GM21447 (cell line): ENCODE results near the gene ATP6V0E2.

ENCODE experiments used
- ATAC-seq: cut with Tn5 transposase; IDR thresholded peaks from one replicate; pipeline ENCODE4 v1.9.1; 2021; ENCODE audit not compliant: unreplicated experiment

Gene ATP6V0E2

DNA sequence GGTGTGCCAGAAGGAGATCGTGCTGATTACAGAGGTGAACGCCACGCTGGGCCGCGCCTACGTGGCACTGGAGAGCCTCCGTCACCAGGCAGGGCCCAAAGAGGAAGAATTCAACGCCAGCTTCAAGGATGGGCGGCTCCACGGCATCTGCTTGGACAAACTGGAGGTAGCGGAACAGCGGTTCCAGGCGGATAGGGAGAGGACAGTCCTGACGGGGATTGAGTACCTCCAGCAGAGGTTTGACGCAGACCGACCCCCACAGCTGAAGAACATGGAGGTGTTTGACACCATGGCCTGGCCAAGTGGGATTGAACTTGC, 12.1 kb upstream of the ATP6V0E2 start:
- ATAC-seq: no peak

DNA sequence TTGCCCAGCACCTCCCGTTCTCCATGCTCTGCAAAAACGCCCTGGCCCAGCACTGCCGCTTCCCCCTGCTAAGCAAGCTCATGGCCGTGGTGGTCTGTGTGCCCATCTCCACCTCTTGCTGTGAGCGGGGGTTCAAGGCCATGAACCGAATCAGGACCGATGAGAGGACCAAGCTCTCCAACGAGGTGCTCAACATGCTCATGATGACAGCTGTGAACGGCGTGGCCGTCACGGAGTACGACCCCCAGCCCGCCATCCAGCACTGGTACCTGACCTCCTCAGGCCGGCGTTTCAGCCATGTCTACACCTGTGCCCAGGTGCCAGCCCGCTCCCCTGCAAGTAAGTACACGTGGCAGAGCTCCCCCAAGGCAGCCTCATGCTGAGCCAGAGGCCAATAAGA, 11.6 kb upstream of the ATP6V0E2 start:
- no peak for ATAC-seq

DNA sequence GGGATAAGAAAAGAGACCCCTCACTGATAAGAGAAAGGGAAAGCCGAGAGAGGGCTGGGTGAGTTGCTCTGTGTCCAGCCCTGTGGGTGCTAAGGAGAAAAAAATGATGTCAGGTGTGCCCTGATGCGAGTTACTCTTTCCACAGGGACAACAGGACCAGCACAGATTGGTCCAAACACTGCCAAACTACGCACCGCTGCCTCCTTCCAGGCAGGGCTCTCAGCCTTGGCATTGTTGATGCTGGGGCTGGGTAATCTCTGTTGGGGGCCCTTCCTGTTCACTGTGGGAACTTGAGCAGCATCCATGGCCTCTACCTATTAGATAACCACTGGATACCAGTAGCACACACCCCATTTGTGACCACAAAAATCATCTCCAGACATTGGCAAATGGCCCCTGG, 10.3 kb upstream of the ATP6V0E2 start:
- ATAC-seq: no peak

DNA sequence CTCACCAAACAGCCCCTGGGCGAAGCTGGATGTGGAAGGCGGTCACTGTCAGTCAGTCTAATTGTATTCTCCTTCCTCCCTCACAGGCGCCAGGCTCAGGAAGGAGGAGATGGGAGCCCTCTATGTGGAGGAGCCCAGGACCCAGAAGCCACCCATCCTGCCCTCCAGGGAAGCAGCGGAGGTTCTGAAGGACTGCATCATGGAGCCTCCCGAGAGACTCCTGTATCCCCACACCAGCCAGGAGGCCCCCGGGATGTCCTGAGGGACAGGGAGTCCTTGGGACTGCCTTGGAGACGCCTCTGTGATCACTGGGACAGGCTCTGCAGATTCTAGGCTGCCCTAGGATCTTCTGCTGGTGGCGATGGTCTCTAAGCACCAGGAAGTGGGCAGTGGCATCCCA, 9.7 kb upstream of the ATP6V0E2 start:
- no peak for ATAC-seq

DNA sequence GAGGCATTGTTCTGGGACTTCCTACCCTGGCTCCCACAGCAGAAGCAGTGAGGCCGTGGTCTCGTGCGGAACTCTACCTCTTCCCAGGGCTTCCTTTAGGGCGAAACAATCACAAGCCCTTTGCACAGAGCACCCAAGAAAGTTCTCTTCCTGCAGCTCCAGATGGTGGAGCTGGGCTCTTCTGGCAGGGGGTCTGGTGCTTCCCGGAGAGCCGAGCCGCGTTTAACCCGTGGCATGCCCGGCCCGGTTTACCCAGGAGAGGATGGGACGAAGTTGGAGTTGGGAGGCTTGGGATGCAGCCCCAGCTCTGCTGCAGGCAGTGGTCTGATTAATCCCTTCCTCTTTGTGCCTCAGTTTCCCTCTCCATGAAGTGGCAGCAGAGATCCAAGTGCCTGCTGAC, 9.0 kb upstream of the ATP6V0E2 start:
- no peak for ATAC-seq

DNA sequence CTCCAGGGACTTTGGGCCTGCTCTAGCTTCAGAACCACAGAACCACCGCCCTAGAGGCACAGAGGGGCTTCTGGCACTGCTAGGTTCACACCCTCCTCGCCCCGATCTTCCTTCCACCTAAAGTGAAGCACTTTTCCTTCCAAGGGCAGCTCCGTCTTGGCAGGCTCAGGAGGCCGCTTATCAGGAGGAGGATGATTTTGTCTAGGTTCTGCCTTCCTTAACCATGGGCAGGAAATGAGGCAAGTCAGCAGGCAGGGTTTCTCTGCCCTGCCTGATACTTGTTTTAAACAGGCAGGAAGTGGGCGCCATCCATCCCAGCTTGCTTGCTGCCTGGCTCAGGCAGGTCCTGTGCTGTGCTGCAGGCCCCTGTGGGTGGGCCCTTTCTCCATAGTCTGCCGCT, 8.3 kb upstream of the ATP6V0E2 start:
- peak; percentile 54 for ATAC-seq

DNA sequence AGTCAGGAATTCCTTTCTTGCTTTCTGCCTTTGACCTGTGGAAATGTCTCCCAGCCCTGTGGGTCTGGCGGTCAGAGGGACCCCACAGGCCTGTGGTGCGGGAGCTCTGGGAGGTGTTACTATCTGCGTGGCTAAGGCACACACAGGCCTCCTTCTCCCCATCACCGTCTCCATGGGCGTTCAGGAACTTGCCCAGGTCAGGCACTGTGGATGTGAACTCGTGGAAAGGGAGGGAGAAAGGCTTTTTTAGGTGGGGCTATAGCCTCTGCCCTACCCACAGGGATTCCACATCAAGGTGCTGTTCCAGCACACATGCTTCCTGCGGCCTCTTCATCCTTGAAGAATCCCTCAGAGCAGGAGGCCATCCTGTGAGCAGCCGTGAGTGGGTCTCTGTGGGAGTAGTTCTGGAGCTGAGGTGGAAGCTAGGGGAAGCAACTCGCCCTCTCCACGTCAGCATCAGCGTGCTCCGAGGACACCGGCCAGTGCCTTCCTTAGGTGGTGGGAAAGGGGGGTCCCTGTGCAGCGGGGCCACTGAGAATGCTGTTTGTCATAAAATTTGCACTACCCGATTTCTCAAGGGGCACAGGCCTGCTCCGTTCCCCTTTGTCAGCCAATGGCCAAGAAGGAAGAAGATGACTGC, 7.5 kb upstream of the ATP6V0E2 start:
- ATAC-seq: no peak

DNA sequence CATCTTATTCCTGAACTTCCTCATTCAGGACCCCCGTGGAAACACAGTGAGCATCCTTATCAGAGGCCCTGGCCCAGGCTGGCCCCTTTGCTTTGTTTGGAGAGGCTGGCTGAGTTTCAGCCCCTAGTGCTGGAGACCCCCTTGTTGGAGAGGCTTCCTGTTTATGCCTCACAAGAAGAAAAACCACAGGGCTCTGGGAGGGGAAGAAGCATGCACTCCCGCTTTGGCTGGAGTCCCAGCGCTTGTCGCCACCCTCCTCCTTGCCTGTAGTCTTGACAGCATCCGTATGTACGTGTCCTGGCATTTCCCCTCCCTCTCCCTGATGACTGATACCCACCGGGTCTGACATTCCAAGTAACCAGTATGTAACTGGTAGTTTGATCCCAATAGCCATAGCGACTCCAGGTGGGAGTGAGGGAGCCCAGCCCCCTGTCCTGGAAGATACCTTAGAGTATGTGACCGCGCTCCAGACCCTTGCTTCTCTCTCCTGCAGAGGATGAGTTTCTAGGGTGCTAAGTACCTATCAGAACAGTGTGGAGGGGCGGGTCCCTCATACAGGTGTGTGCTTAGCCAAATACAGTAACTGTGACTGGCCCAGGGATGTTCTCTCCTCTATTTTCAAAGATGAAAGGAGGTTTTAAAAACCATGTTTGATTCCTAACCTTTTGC, 6.9 kb upstream of the ATP6V0E2 start:
- no peak for ATAC-seq

DNA sequence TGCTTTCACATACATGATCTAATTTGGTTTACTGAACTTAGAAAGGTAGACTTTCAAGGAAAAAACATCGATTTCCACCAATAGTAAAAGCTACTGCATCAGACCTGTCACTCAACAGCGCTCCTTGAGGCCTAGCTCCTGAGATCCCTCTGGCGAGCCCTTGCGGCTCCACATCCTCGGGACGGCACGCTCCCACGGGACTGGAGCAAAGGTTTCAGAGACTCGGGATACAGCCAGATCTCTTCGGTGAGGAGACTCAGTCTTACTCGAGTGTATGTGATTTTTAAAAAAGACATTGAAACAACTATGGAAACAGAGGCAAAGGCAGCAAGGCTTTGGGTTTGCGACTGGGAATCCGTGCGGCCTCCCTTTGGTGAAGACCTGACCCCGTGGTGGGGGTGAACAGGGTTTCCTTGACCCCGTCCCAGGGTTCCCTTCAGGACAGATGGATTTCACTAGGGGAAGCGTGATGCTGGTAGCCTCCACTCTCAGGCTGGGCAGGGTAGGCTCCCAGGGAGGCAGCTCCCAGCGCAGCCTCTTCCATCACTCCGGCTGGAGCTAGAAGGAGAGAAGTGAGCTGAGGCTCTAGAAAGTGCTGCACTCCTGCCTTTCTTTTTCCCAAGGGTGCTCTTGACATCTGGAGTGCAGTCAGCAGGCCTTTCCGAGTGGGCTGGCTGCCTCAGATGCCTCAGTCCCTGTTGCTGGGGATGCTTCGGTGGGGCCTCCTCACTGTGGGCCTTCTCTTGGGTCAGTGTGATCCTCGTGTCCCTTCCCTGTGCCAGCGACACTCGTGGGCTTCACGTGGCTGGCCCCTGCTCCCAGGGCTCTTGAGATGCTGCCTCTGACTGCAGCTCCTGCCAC, 5.8 kb upstream of the ATP6V0E2 start:
- ATAC-seq: no peak

DNA sequence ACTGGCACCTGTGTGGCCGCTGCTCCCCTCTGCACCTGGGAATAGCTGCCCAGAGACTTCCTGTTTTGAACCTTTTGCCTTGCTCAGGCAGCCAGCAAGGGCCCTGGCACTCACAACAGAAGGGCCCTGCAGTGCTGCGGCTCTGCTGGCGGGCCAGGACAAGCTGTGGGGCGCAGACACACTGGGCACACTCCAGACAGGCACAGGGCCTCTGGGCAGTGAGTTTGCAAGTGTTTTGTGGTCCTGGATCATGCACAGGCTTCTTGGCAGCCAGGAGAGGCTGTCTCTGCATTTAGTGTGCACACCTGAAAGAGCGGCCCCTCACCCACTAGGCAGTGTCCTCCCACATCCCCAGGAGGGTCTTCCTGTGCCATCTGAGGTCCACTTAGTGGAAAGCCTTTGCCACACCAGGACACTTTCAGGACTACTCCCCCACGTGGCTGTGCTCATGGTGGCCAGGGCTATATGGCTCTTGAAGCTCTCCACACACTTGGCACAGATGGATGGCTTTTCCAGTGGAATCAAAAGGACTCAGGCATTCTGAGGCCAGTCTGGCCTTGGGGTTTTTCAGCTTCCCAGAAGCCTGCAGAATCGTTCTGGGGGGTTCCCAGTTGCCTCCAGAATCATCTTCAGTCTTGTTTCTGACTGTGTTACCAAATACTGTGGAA, 5.0 kb upstream of the ATP6V0E2 start:
- no peak for ATAC-seq

DNA sequence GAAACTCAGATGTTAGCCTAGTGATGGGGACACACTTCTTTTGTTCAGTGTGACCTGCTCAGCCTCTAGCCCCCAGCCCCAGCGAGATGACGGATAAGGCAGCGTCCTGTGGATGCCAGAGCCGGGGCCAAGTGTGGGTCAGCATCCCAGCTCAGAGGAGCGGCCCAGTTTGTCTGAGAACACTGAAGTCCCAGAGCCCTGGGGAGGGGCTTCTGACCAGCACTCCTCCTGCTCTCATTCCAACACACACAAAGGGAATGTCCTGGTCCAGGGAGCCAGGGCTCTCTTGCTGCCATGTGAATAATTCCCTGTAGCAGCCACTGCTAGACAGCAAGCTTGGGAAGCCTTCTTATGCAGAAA, 4.5 kb upstream of the ATP6V0E2 start:
- no peak for ATAC-seq

DNA sequence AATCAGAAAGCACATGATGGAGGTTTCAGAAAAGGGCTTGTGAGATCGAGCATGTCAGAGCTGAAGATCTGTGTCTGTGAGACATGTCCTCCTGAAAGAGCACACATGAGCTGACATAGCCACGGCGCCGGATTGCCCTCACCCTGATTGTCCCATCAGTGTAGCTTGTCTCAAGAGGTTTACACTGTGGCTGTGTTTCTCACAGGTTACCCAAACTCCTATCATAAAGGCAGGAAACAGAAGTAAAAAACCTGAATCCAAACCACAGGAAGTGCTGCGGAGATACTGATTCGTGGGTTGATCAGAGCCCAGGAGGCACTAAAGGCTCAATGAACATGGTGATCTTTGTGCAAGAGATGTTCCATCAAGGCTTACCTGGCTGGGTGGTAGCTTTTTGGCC, 3.9 kb upstream of the ATP6V0E2 start:
- no peak for ATAC-seq

DNA sequence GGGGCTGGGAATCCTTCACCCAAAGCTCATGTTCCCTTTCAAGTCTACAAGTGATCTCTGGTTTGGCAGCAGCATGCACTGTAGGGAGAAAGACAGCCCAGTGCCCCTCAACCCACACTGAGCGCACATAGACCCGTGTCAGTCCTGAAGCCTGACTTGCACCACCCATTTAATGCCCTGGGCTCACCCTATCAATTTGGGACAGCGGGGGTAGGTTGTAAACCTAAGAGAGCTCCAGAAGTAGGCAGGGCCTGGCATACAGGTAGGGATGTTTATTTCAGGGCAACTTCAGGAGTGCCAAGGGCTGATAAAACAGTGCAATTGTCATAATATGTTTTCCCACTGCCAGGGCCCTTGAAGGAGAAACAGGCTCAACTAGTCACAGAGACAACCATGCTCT, 3.5 kb upstream of the ATP6V0E2 start:
- ATAC-seq: no peak

DNA sequence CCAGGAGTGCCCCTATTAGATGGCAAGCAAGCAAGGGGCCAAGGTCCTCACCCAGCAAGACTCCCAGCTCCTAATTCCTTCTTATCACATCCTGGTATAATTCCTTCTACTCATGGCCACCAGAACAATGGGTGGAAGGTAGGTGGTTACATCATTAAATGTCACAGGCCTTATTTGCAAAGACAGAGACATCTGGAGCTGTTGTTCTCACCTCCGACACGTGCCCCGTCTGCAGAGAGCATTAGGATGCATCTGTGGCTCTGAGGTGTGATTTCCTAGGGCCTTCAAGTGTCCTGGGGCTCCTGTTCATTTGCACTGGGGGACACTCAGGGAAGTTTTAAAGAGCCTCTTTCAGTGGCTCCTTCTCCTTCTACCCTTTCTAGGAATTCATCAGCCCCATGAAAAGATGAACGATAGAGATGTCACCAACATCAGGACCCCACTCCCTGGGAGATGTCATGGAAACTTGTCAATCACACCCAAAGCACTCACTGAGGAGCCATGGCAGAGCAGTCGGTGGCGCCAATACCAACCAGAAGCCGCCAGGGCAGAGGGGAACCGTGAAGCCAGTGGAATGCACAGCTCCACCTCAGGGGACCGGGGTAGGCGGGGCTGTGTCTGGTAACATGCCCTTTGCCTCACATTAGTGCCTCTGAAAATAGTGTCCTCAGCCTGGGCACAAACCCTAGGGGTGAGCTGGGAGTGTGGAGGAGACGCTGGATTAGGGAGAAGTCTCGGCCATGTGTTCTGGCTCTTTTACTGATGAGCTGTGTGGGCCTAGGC, 2.9 kb upstream of the ATP6V0E2 start:
- no peak for ATAC-seq

DNA sequence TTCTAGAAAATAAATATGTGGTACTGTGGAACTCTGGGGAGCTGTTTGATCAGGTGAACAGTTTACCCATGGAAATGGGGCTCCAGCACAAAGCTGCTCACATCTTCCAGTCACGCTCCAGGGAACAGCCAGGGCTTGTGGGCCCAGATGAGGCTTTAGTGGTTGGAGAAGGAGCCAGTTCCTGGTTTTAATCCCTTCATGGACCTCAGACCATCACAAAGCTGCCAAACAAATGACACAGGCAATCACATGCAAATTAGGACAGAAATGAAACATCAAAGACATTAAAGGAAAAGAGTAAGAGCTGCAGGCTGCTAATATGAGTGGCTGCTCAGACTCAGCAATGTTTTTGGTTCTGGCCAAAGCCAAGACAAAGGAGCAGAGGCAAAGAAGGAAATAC, 2.2 kb upstream of the ATP6V0E2 start:
- no peak for ATAC-seq

DNA sequence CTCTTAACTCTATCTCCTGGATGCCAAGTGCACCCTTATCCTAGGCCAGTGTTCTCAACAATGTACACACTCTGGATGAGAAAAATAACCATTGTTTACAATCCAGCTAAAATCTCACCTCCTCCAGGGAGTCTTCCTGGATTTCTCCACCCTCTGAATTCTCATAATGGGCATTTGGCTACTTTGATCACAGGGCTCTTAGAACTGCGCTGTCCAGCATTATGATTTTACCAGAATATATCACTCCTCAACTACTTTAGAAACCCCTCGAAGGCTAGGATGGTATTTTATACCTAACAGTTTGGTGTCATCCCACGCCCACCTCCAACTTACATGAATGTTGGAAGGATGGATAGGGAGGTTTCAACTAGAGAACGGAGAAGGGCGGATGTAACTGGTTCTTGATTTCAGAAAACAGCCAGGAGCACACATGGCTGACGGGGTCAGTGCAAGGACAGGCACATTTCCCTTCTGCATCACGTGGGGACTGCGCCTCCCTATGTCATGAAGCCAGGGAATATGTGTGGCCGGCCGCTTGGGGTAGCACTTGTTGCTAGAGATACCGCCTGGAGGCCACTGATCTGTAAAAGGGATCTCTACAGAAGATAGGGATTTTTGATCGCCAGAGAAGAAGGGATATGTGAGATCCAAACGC, 1.2 kb upstream of the ATP6V0E2 start:
- ATAC-seq: peak; percentile 31

DNA sequence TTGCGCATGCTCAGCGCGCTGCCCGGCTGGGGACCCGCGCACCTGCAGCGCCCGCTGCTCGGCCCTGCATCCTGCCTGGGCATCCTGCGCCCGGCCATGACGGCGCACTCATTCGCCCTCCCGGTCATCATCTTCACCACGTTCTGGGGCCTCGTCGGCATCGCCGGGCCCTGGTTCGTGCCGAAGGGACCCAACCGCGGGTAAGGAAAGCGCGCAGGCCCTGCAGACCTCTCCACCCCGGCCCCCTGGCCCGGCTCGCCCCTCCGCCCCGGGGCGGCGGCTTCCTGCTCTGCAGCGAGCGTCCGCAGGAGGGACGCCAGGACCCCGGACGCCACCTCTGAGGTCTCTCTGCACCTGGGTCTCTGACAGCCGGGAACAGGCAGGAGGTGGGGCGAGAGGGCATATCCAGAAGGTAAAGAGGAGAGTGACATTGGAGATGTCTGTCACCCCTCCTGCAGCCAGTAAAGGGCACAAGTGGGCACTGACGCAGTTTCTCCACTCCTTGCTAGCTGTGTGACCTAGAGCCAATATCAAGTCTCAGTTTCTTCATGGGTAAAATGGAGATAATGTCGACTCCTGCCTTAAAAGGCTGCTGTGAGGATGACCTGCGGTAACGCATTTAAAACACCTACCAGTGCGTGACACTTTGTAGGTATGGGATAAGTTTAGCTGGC, 338 bp downstream of the ATP6V0E2 start:
- ATAC-seq: peak; percentile 17

DNA sequence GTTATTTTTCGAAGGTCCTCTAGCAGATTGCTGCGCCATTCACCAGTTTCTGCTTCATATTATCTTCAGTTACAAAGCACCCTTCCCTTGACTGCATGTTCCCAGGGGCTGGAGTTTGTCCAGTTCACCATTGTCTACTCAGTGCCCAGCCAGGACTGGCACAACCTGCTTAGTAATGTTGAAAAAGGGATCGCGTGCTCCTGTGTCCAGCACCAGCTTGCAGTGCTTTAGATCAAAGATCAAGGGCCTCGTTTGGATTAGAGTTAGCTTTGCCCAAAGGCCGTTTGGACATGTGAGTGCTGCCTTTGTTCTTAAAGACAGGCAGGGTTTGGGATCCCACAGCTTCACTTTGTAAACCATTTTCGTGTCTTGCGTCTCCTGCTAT, 867 bp downstream of the ATP6V0E2 start:
- ATAC-seq: no peak

DNA sequence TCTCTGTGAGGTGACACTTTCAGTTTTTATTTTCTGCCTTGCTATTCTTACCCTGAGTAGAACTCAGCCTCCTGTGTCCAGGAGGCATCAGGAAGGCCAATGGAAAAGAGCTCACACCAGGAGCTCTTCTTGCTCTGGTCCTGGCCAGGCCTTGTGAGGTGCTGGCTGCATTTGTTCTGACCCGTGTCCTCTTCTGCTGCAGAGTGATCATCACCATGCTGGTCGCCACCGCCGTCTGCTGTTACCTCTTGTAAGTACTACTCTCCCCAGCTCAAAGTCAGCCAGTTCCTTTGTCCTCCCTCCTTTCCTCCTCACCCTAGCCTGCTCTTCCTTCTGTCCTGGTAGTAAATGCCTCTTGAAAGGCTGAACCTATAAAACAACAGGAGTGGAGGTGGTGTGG, 1.6 kb downstream of the ATP6V0E2 start:
- no peak for ATAC-seq

DNA sequence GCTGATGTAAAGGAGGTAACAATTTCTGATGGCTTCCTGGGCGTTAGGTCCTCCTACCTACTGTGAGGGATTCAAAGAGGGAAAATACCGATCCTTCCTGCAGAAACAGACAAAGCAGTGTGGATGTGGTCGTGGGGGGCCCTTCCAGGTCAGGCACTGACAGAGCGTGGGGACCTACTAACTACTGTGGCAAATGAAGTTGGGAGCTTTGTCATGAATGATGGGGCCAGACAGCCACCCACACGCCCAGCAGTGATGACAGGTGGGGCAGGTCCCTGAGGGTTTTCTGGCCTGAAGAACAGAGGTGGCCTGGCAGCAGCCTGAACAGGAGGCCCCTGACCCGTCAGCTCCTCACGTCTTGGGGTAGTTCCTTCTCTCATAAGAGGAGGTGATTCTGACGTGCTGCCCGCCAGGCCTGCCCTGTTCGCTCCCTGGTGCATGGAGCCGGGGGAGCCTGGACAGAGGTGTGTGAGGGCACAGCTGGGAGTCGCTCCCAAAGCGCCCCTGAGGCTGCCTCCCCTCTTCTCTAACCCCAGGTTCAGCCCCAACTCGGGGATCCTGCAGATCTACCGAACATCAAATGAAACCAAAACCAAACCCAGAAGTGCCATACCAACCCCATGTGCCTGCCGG, 4.2 kb downstream of the ATP6V0E2 start:
- ATAC-seq: no peak
